Activated CD4-positive, alpha-beta T cell treated with anti-CD3 and anti-CD28 coated beads for 36 hours (primary cell): Measurements from ENCODE around the gene VNN1. TPM values are rescaled to one million over a fixed set of nuclear protein-coding genes. Genes with fewer than 3 reads are reported as not detected.
A peak's percentile ranks its signal among the peaks of the same experiment; 100 is the strongest.

Source experiments
- ATAC-seq: fragments of 200-7000 bp; cut with Tn5 transposase; one replicate; pipeline ENCODE4 v1.10.0; 2021; ENCODE audit warnings: mild to moderate bottlenecking, moderate library complexity
- CTCF ChIA-PET: fragments of 350-600 bp; sonication (Branson Sonifier 250); formaldehyde crosslinking; loops from one replicate; lab custom pipeline; 2021; ENCODE audit warnings: antibody characterized with exemption; lab: Charles Lee
- POLR2A ChIA-PET: fragments of 350-600 bp; sonication (Branson Sonifier 250); formaldehyde crosslinking; loops from one replicate; lab custom pipeline; 2021; ENCODE audit warnings: antibody characterized with exemption, inconsistent platforms; lab: Charles Lee
- DNase-seq: peaks from one replicate; pipeline ENCODE4 v3.0.0-alpha.2; 2020
- H3K27ac Mint-ChIP-seq: one replicate; pipeline ENCODE4 v1.8.0; 2021; ENCODE audit warnings: mixed read lengths
- H3K27me3 Mint-ChIP-seq: one replicate; pipeline ENCODE4 v1.8.0; 2021; ENCODE audit warnings: mixed read lengths
- H3K36me3 Mint-ChIP-seq: one replicate; pipeline ENCODE4 v1.8.0; 2021; ENCODE audit warnings: low read depth, mixed read lengths
- H3K4me1 Mint-ChIP-seq: one replicate; pipeline ENCODE4 v1.8.0; 2021; ENCODE audit warnings: mixed read lengths
- H3K4me3 Mint-ChIP-seq: one replicate; pipeline ENCODE4 v1.8.0; 2021; ENCODE audit warnings: mild to moderate bottlenecking, moderate library complexity, mixed read lengths
- H3K9me3 Mint-ChIP-seq: one replicate; pipeline ENCODE4 v1.8.0; 2021; ENCODE audit warnings: low read depth, mixed read lengths
- intact Hi-C, 2 experiments: fragments of 100-400 bp; cut with DNase I in 1 of 2; cut with micrococcal nuclease in 1 of 2; formaldehyde crosslinking; loops; one replicate each; pipeline versions ENCODE4 v1.14.2 to v1.15.1; 2022 to 2024; cut with DNase I, micrococcal nuclease
- total RNA-seq, 2 experiments: library from RNA; stranded (reverse); gene quantifications; one replicate each; pipeline ENCODE4 v1.2.3, GENCODE V29; 2021

Gene VNN1
- total RNA-seq, 2 experiments from 2014 or later = not detected

- Mint-ChIP-seq H3K27me3 (no peaks in the 10 kb centered on the region), H3K4me1 (peaks cover 19% of the 10 kb centered on the region), H3K9me3 (peaks cover 8% of the 10 kb centered on the region), H3K36me3 (peaks cover 51% of the 10 kb centered on the region), H3K4me3 (no peak overlapping the region), H3K27ac (no peak overlapping the region)
- DNase-seq (no peak), ATAC-seq (peak; percentile 48)
- CTCF ChIA-PET = no interaction called here
- intact Hi-C loops = no loop called here
- POLR2A ChIA-PET = no interaction called here
These were observed 32.2 kb upstream of the VNN1 start for GRCh38 chr6:132746048-132746447.

- no peak overlapping the region for H3K4me3 Mint-ChIP-seq
- POLR2A ChIA-PET = no interaction called here
- no peak for DNase-seq
- peaks cover 41% of the 10 kb centered on the region for H3K36me3 Mint-ChIP-seq
- H3K4me1 Mint-ChIP-seq = peaks cover 7% of the 10 kb centered on the region
- CTCF ChIA-PET = interaction anchor here (0.7 kb wide), 1 partner anchor 24 kb away, joined by 4 read pairs; no protein-coding TSS in a partner anchor
- intact Hi-C loops = no loop called here
- H3K9me3 Mint-ChIP-seq = peaks cover 24% of the 10 kb centered on the region
- no peak for ATAC-seq
- no peaks in the 10 kb centered on the region for H3K27me3 Mint-ChIP-seq
- no peak overlapping the region for H3K27ac Mint-ChIP-seq
These were observed 28.6 kb upstream of the VNN1 start for GRCh38 chr6:132742495-132742894.

GRCh38 chr6:132741281-132741680 lies 27.4 kb upstream of the VNN1 start:
- ChIA-PET CTCF (no interaction called here), POLR2A (no interaction called here)
- no peaks in the 10 kb centered on the region for H3K27me3 Mint-ChIP-seq
- no peak overlapping the region for H3K27ac Mint-ChIP-seq
- ATAC-seq = no peak
- H3K4me1 Mint-ChIP-seq = peaks cover 18% of the 10 kb centered on the region
- no peak overlapping the region for H3K4me3 Mint-ChIP-seq
- peaks cover 36% of the 10 kb centered on the region for H3K36me3 Mint-ChIP-seq
- peaks cover 24% of the 10 kb centered on the region for H3K9me3 Mint-ChIP-seq
- intact Hi-C loops = no loop called here
- no peak for DNase-seq

GRCh38 chr6:132736239-132736638 lies 22.4 kb upstream of the VNN1 start:
- CTCF ChIA-PET = interaction anchor here (0.9 to 2.5 kb wide), 2 partner anchors 12 to 119 kb away, joined by 3 to 5 read pairs; no protein-coding TSS in a partner anchor
- Mint-ChIP-seq H3K4me3 (no peak overlapping the region), H3K36me3 (peaks cover 8% of the 10 kb centered on the region), H3K27ac (no peak overlapping the region), H3K27me3 (no peaks in the 10 kb centered on the region), H3K9me3 (peaks cover 16% of the 10 kb centered on the region), H3K4me1 (peaks cover 23% of the 10 kb centered on the region)
- intact Hi-C loops = loop anchor here in 1 of 2 experiments (2.0 kb wide), 1 partner anchor 27 kb away; no protein-coding TSS in a partner anchor
- POLR2A ChIA-PET = no interaction called here
- no peak for DNase-seq
- ATAC-seq = peak; percentile 76

- Mint-ChIP-seq H3K9me3 (peaks cover 11% of the 10 kb centered on the region), H3K4me1 (peaks cover 23% of the 10 kb centered on the region), H3K27ac (no peak overlapping the region), H3K36me3 (peaks cover 2% of the 10 kb centered on the region), H3K4me3 (no peak overlapping the region), H3K27me3 (no peaks in the 10 kb centered on the region)
- ATAC-seq = no peak
- intact Hi-C loops = no loop called here
- POLR2A ChIA-PET = no interaction called here
- CTCF ChIA-PET = interaction anchor here (2.5 kb wide), 1 partner anchor 10 kb away, joined by 5 read pairs; no protein-coding TSS in a partner anchor
- no peak for DNase-seq
These were observed 20.9 kb upstream of the VNN1 start for GRCh38 chr6:132734694-132735236.

- H3K27me3 Mint-ChIP-seq = no peaks in the 10 kb centered on the region
- H3K4me1 Mint-ChIP-seq = peaks cover 23% of the 10 kb centered on the region
- POLR2A ChIA-PET = no interaction called here
- no peak overlapping the region for H3K4me3 Mint-ChIP-seq
- ATAC-seq (no peak), DNase-seq (no peak)
- CTCF ChIA-PET = no interaction called here
- H3K27ac Mint-ChIP-seq = no peak overlapping the region
- intact Hi-C loops = no loop called here
- H3K9me3 Mint-ChIP-seq = peaks cover 6% of the 10 kb centered on the region
- peaks cover 2% of the 10 kb centered on the region for H3K36me3 Mint-ChIP-seq
These were observed 20.0 kb upstream of the VNN1 start for GRCh38 chr6:132733814-132734213.

- no peaks in the 10 kb centered on the region for H3K27me3 Mint-ChIP-seq
- H3K4me3 Mint-ChIP-seq = no peak overlapping the region
- POLR2A ChIA-PET = no interaction called here
- DNase-seq (no peak), ATAC-seq (no peak)
- peaks cover 1% of the 10 kb centered on the region for H3K36me3 Mint-ChIP-seq
- H3K27ac Mint-ChIP-seq = no peak overlapping the region
- CTCF ChIA-PET = no interaction called here
- peaks cover 2% of the 10 kb centered on the region for H3K9me3 Mint-ChIP-seq
- H3K4me1 Mint-ChIP-seq = peaks cover 23% of the 10 kb centered on the region
- intact Hi-C loops = no loop called here
These were observed 19.4 kb upstream of the VNN1 start for GRCh38 chr6:132733283-132733682.

- H3K36me3 Mint-ChIP-seq = no peaks in the 10 kb centered on the region
- no peak overlapping the region for H3K27ac Mint-ChIP-seq
- no peak overlapping the region for H3K4me3 Mint-ChIP-seq
- no peaks in the 10 kb centered on the region for H3K9me3 Mint-ChIP-seq
- ChIA-PET POLR2A (interaction anchor here (1.1 kb wide), 1 partner anchor 82 kb away, joined by 4 read pairs; no protein-coding TSS in a partner anchor), CTCF (no interaction called here)
- peaks cover 13% of the 10 kb centered on the region for H3K4me1 Mint-ChIP-seq
- no peaks in the 10 kb centered on the region for H3K27me3 Mint-ChIP-seq
- DNase-seq (no peak), ATAC-seq (no peak)
- intact Hi-C loops = no loop called here
These were observed 17.2 kb upstream of the VNN1 start for GRCh38 chr6:132731086-132731485.

- Mint-ChIP-seq H3K27ac (no peak overlapping the region), H3K4me1 (peaks cover 15% of the 10 kb centered on the region), H3K27me3 (no peaks in the 10 kb centered on the region), H3K36me3 (no peaks in the 10 kb centered on the region), H3K4me3 (no peak overlapping the region), H3K9me3 (no peaks in the 10 kb centered on the region)
- no peak for DNase-seq
- no peak for ATAC-seq
- ChIA-PET POLR2A (no interaction called here), CTCF (no interaction called here)
- intact Hi-C loops = no loop called here
These were observed 16.7 kb upstream of the VNN1 start for GRCh38 chr6:132730560-132730959.

GRCh38 chr6:132728616-132729015 lies 14.8 kb upstream of the VNN1 start:
- no peak overlapping the region for H3K4me3 Mint-ChIP-seq
- no peaks in the 10 kb centered on the region for H3K36me3 Mint-ChIP-seq
- intact Hi-C loops = no loop called here
- H3K27ac Mint-ChIP-seq = no peak overlapping the region
- no peaks in the 10 kb centered on the region for H3K27me3 Mint-ChIP-seq
- ChIA-PET CTCF (interaction anchor here (0.6 to 1.6 kb wide), 4 partner anchors 33 to 121 kb away, joined by 3 to 4 read pairs (median 3); no protein-coding TSS in a partner anchor), POLR2A (no interaction called here)
- H3K4me1 Mint-ChIP-seq = peaks cover 11% of the 10 kb centered on the region
- no peaks in the 10 kb centered on the region for H3K9me3 Mint-ChIP-seq
- DNase-seq (no peak), ATAC-seq (no peak)

- H3K9me3 Mint-ChIP-seq = no peaks in the 10 kb centered on the region
These were observed 12.7 kb upstream of the VNN1 start for GRCh38 chr6:132726608-132726975.

GRCh38 chr6:132725947-132726607 lies 12.2 kb upstream of the VNN1 start:
- Mint-ChIP-seq H3K4me1 (peaks cover 9% of the 10 kb centered on the region), H3K27me3 (no peaks in the 10 kb centered on the region), H3K27ac (no peak overlapping the region), H3K9me3 (no peaks in the 10 kb centered on the region), H3K4me3 (no peak overlapping the region), H3K36me3 (no peaks in the 10 kb centered on the region)
- ATAC-seq (peak; percentile 39), DNase-seq (no peak)
- ChIA-PET POLR2A (no interaction called here), CTCF (interaction anchor here (0.7 kb wide), 1 partner anchor 10 kb away, joined by 3 read pairs; no protein-coding TSS in a partner anchor)
- intact Hi-C loops = no loop called here

More at GRCh38 chr6:132726608-132726975, 12.7 kb upstream of the VNN1 start:
- H3K36me3 Mint-ChIP-seq = no peaks in the 10 kb centered on the region
- no peak for ATAC-seq
- DNase-seq = no peak
- H3K27ac Mint-ChIP-seq = no peak overlapping the region
- H3K4me1 Mint-ChIP-seq = peaks cover 9% of the 10 kb centered on the region
- H3K4me3 Mint-ChIP-seq = no peak overlapping the region
- ChIA-PET POLR2A (no interaction called here), CTCF (interaction anchor here (0.7 kb wide), 1 partner anchor 10 kb away, joined by 3 read pairs; no protein-coding TSS in a partner anchor)
- no peaks in the 10 kb centered on the region for H3K27me3 Mint-ChIP-seq
- intact Hi-C loops = no loop called here
